WTC11 (cell line): ENCODE measurements around the gene SUN2.

ENCODE experiments used
- ATF2 ChIP-seq: sonication (generic); formaldehyde crosslinking; IDR thresholded peaks from 2 replicates; pipeline ENCODE4 v1.8.1; 2022; ENCODE audit warnings: low read depth, missing genetic modification reagents, borderline replicate concordance
- CTCF ChIP-seq: fragments of 200-600 bp; IDR thresholded peaks from 2 replicates; pipeline ENCODE4 v1.8.0; 2022; ENCODE audit warnings: antibody characterized with exemption
- NR1H2 ChIP-seq: sonication (generic); formaldehyde crosslinking; IDR thresholded peaks from 2 replicates; pipeline ENCODE4 v1.9.0; 2021; ENCODE audit warnings: mild to moderate bottlenecking, moderate library complexity, missing genetic modification reagents

GRCh38 chr22:38716271-38716670, 39.5 kb downstream of the SUN2 start:
- TF ChIP-seq CTCF (no peak), ATF2 (no peak), NR1H2 (CRISPR knock-in tag) (no peak)
